K562 (cell line): ENCODE measurements around the gene CARD11. TPM values are rescaled to one million over a fixed set of nuclear protein-coding genes. Genes with fewer than 3 reads are reported as not detected.

Experiments used
- ATAC-seq: fragments of 200-7000 bp; cut with Tn5 transposase; 3 replicates; pipeline ENCODE4 v1.9.1; 2020; ENCODE audit warnings: moderate library complexity
- BruUV-seq: library from RNA; stranded (reverse); fragments of 400-500 nt; replicated peaks from 2 replicates; lab custom pipeline; 2021; lab: Mats Ljungman, UMichigan
- CTCF ChIA-PET: fragments of 300-600 bp; formaldehyde crosslinking; extraction: SDS; loops from one replicate; lab custom pipeline; 2021; ENCODE audit warnings: low intra/inter-chr PET ratio; lab: Yijun Ruan, JAX
- POLR2A ChIA-PET: fragments of 300-600, 350-650 bp; sonication (Branson Sonifier 250); formaldehyde crosslinking; extraction: SDS; loops from one replicate; lab custom pipeline; 2021; ENCODE audit warnings: antibody characterized with exemption, inconsistent platforms; lab: Yijun Ruan, JAX
- DNase-seq, 4 experiments: peaks; one replicate each; pipeline versions ENCODE4 v3.0.0 to v3.0.0-alpha.2; 2011 to 2018; ENCODE audit warnings: low spot score in 3 of 4, mixed read lengths in 3 of 4; ENCODE audit errors: extremely low read depth in 1 of 4
- FAIRE-seq: peaks from 2 replicates; lab custom pipeline; 2011; peaks lifted over from hg19 to GRCh38; lab: Jason Lieb, UNC
- H2AFZ ChIP-seq: 2 replicates; pipeline ENCODE4 v1.6.0; 2011; ENCODE audit warnings: low read depth, low read length, control low read depth, inconsistent platforms
- H3K27ac ChIP-seq: fragments of 200-600 bp; 3 replicates; pipeline ENCODE4 v1.8.0; 2011; ENCODE audit warnings: low read depth, mild to moderate bottlenecking, control low read depth, inconsistent platforms, low read length, moderate library complexity, mixed read lengths; ENCODE audit errors: extremely low read depth
- H3K27me3 ChIP-seq, 2 experiments: fragments of 300-600 bp in 1 of 2; 2 replicates in 1 of 2; 3 replicates in 1 of 2; pipeline versions ENCODE4 v1.6.0 to v1.8.0; 2011; ENCODE audit warnings: inconsistent platforms in 2 of 2, low read length in 2 of 2, mild to moderate bottlenecking in 1 of 2, mixed read lengths in 1 of 2, moderate library complexity in 1 of 2; ENCODE audit not compliant: control insufficient read depth in 2 of 2, insufficient read depth in 2 of 2
- H3K36me3 ChIP-seq: fragments of 300-600 bp; 3 replicates; pipeline ENCODE4 v1.8.0; 2011; ENCODE audit warnings: mild to moderate bottlenecking, low read length, inconsistent platforms; ENCODE audit not compliant: control insufficient read depth, insufficient read depth
- H3K4me1 ChIP-seq, 2 experiments: fragments of 200-600 bp in 1 of 2; replicated peaks in 1 of 2; 2 replicates in 1 of 2; 3 replicates in 1 of 2; pipeline versions ENCODE4 v1.5.1 to v1.8.0; 2011; ENCODE audit warnings: inconsistent platforms in 2 of 2, low read length in 2 of 2, mild to moderate bottlenecking in 1 of 2, mixed read lengths in 1 of 2, moderate library complexity in 1 of 2; ENCODE audit not compliant: control insufficient read depth in 2 of 2, insufficient read depth in 2 of 2
- H3K4me2 ChIP-seq: 2 replicates; pipeline ENCODE4 v1.6.1; 2011; ENCODE audit warnings: low read length, control low read depth, inconsistent platforms, mixed read lengths; ENCODE audit not compliant: insufficient read depth
- H3K4me3 ChIP-seq: fragments of 200-600 bp; sonication (generic), shearing (Covaris generic); 2 replicates; pipeline ENCODE4 v1.5.1; 2016; ENCODE audit warnings: control low read depth, inconsistent platforms
- H3K79me2 ChIP-seq: fragments of 200-600 bp; 3 replicates; pipeline ENCODE4 v1.8.0; 2011; ENCODE audit warnings: low read length, inconsistent platforms; ENCODE audit not compliant: control insufficient read depth, insufficient read depth
- H3K9ac ChIP-seq, 2 experiments: 2 replicates each; pipeline versions ENCODE4 v1.6.0 to v1.6.1; 2011; ENCODE audit warnings: low read depth in 2 of 2, low read length in 2 of 2, control low read depth in 1 of 2, inconsistent platforms in 1 of 2, mild to moderate bottlenecking in 1 of 2, mixed read lengths in 1 of 2; ENCODE audit not compliant: insufficient read depth in 1 of 2
- H3K9me1 ChIP-seq: one replicate; pipeline ENCODE4 v1.6.0; 2011; ENCODE audit warnings: inconsistent platforms, mild to moderate bottlenecking, low read length, moderate library complexity; ENCODE audit not compliant: control insufficient read depth, insufficient read depth
- H3K9me3 ChIP-seq: replicated peaks from 2 replicates; pipeline ENCODE4 v1.5.1; 2011; ENCODE audit warnings: low read depth, low read length, inconsistent platforms; ENCODE audit not compliant: control insufficient read depth, insufficient read depth
- H4K20me1 ChIP-seq: replicated peaks from 2 replicates; pipeline ENCODE4 v1.6.1; 2011; ENCODE audit warnings: low read length, inconsistent platforms, mixed read lengths; ENCODE audit not compliant: control insufficient read depth, insufficient read depth
- DMBX1 ChIP-seq: fragments of 250-450 bp; sonication (Bioruptor Pico); IDR thresholded peaks from 2 replicates; pipeline ENCODE4 v1.8.0; 2022; ENCODE audit warnings: inconsistent platforms, mild to moderate bottlenecking, moderate library complexity, borderline replicate concordance
- FOS ChIP-seq: IDR thresholded peaks from 3 replicates; pipeline ENCODE4 v1.6.1; 2011; ENCODE audit not compliant: insufficient read length; ENCODE audit errors: extremely low read depth
- FOXP1 ChIP-seq: sonication (generic); formaldehyde crosslinking; IDR thresholded peaks from 2 replicates; pipeline ENCODE4 v1.8.0; 2022; ENCODE audit warnings: mild to moderate bottlenecking, missing genetic modification reagents
- KLF13 ChIP-seq: fragments of 450-650 bp; IDR thresholded peaks from 2 replicates; pipeline ENCODE4 v1.6.1; 2016; ENCODE audit warnings: missing genetic modification characterization, low read depth, mild to moderate bottlenecking, missing compliant biosample characterization, moderate library complexity, borderline replicate concordance
- MITF ChIP-seq: IDR thresholded peaks from 2 replicates; pipeline ENCODE4 v1.6.1; 2014; ENCODE audit warnings: antibody characterized with exemption
- POLR2AphosphoS5 ChIP-seq: IDR thresholded peaks from 2 replicates; pipeline ENCODE4 v1.6.1; 2011; ENCODE audit warnings: mild to moderate bottlenecking, low read depth, low read length, moderate library complexity; ENCODE audit not compliant: control insufficient read depth, insufficient read depth
- TRIM24 ChIP-seq, 2 experiments: fragments of 450-650 bp; IDR thresholded peaks; 2 replicates each; pipeline ENCODE4 v1.6.1; 2016
- ZNF253 ChIP-seq: fragments of 250-450 bp; sonication (Bioruptor Pico); conservative IDR thresholded peaks from 2 replicates; pipeline ENCODE4 v1.6.1; 2021; ENCODE audit warnings: mild to moderate bottlenecking
- ZNF407 ChIP-seq: fragments of 450-650 bp; IDR thresholded peaks from 2 replicates; pipeline ENCODE4 v1.6.1; 2016; ENCODE audit warnings: low read depth
- ZNF785 ChIP-seq: fragments of 250-450 bp; sonication (Bioruptor Pico); IDR thresholded peaks from 2 replicates; pipeline ENCODE4 v1.4.0; 2020; ENCODE audit warnings: mild to moderate bottlenecking
- WGBS: fragments of 100-300 bp; shearing (Covaris generic); methylation state at CpG from one replicate; pipeline ENCODE4 v1.1.6; 2016; ENCODE audit warnings: low coverage, mixed read lengths; ENCODE audit not compliant: insufficient coverage; ENCODE audit errors: missing lambda C conversion rate; 5-methylcytosine and 5-hydroxymethylcytosine counted together
- in situ Hi-C: fragments of 300-500 bp; cut with MboI; formaldehyde crosslinking; loops from 4 replicates; pipeline ENCODE4 v1.15.0; 2018; ENCODE audit warnings: inconsistent platforms, mixed read lengths
- intact Hi-C: fragments of 100-400 bp; cut with micrococcal nuclease; formaldehyde crosslinking; loops from 2 replicates; pipeline ENCODE4 v1.14.2; 2022
- polyA plus RNA-seq, 8 experiments: library from polyadenylated mRNA; depleted of rRNA in 4 of 8; stranded (reverse) in 5 of 8; unstranded in 3 of 8; fragments of >200 nt; fragmentation: Nextera tagmentation in 2 of 8; fragmentation: Illumina TruSeq in 1 of 8; extraction: Ambion mirVana in 2 of 8; extraction: Trizol in 1 of 8; gene quantifications; 2 replicates each; pipeline versions ENCODE4 v1.2.1 to v1.2.3, GENCODE V29; 2011 to 2014; ENCODE audit warnings: inconsistent platforms in 1 of 8, missing spikeins in 1 of 8
- total RNA-seq, 7 experiments: library from RNA; depleted of rRNA in 6 of 7; stranded (reverse); fragments of >200 nt in 6 of 7; fragmentation: Illumina TruSeq in 2 of 7; extraction: Trizol in 2 of 7; gene quantifications; 2 replicates each; pipeline versions ENCODE4 v1.2.1 to v1.2.3, GENCODE V29; 2011 to 2021; ENCODE audit warnings: low replicate concordance in 1 of 7

The CARD11 gene
- total and polyA plus RNA-seq, 9 of the 15 experiments (the other 6 are each of a cell fraction or from before 2014, with no cell fraction given), result 0.07 to 12.8 (median 5.7) TPM

- FAIRE-seq, result no peak
- in situ Hi-C loops, result no loop called here
- no peak overlapping the region for H3K4me2 ChIP-seq
- peaks cover 3% of the 10 kb centered on the region; the same call in 1 of the 3 replicates for H3K36me3 ChIP-seq
- ATAC-seq, result no peak
- DNase-seq, result no peak
- no peaks in the 10 kb centered on the region for H3K27me3 ChIP-seq
- CTCF ChIA-PET, result no interaction called here
- peaks cover 0 to 4% of the 10 kb centered on the region in 2 experiments; a peak in 1 of 5 replicates for H3K4me1 ChIP-seq
- 49% methylated on average over 2 of the region's 2 CpGs for WGBS
- no peaks in the 10 kb centered on the region for H3K79me2 ChIP-seq
- H3K9me1 ChIP-seq, result no peaks in the 10 kb centered on the region
- no peak overlapping the region for H3K27ac ChIP-seq
- H2AFZ ChIP-seq, result no peak overlapping the region
- POLR2A ChIA-PET, result no interaction called here
- H3K4me3 ChIP-seq, result no peak overlapping the region
- intact Hi-C loops, result no loop called here
- H4K20me1 ChIP-seq, result no peaks in the 10 kb centered on the region
- H3K9ac ChIP-seq, result no peak overlapping the region
- TF ChIP-seq ZNF407, result no peak
- no peak for TF ChIP-seq MITF
- no peak for TF ChIP-seq ZNF253 (CRISPR knock-in tag)
- TF ChIP-seq KLF13, result no peak
- no peak for TF ChIP-seq POLR2AphosphoS5
- no peak for TF ChIP-seq DMBX1 (CRISPR knock-in tag)
- no peak for TF ChIP-seq FOS
- no peak for TF ChIP-seq ZNF785
- TF ChIP-seq TRIM24 (IDR thresholded peaks at IDR 0.05), result no peak
- no peak for TF ChIP-seq FOXP1
- TF ChIP-seq, all 486 proteins: peak for 0
- 0 out of 2 replicates have a peak, but pooled peaks cover 2% of the 10 kb centered on the region for H3K9me3 ChIP-seq
- BruUV-seq, result no TSS peak
Observed at GRCh38 chr7:2948749-2949148, 94.9 kb downstream of the CARD11 start.
